HepG2 (cell line): ENCODE data around the gene HMCN1.

Experiments
- NFE2L2 ChIP-seq: fragments of 150-350 bp; IDR thresholded peaks from 2 replicates; pipeline ENCODE4 v1.6.1; 2014; ENCODE audit warnings: low read length
- POLR2A ChIP-seq, 2 experiments: IDR thresholded peaks; 2 replicates each; pipeline ENCODE4 v1.6.1; 2011; ENCODE audit warnings: low read depth in 2 of 2, low read length in 2 of 2, mild to moderate bottlenecking in 1 of 2, moderate library complexity in 1 of 2; ENCODE audit not compliant: insufficient read depth in 1 of 2
- PRDM10 ChIP-seq: sonication (generic); formaldehyde crosslinking; IDR thresholded peaks from 2 replicates; pipeline ENCODE4 v1.4.0; 2020; ENCODE audit warnings: low read depth, missing genetic modification reagents
- SP1 ChIP-seq, 2 experiments: fragments of 450-650 bp in 1 of 2; sonication (generic) in 1 of 2; formaldehyde crosslinking in 1 of 2; IDR thresholded peaks; 2 replicates each; pipeline versions ENCODE4 v1.4.0 to v1.6.1; 2016 to 2020; ENCODE audit warnings: missing genetic modification reagents in 1 of 2
- TF ChIP-seq, protein P1 (sequence below): sonication (generic); formaldehyde crosslinking; IDR thresholded peaks from 2 replicates; pipeline ENCODE4 v1.9.0; 2021; ENCODE audit warnings: missing genetic modification reagents, borderline replicate concordance
- TF ChIP-seq, protein P2 (sequence below): sonication (generic); formaldehyde crosslinking; IDR thresholded peaks from 2 replicates; pipeline ENCODE4 v1.5.0; 2020; ENCODE audit warnings: mild to moderate bottlenecking, missing genetic modification reagents, moderate library complexity

- TF ChIP-seq PRDM10 (CRISPR knock-in tag) (no peak), NFE2L2 (no peak), SP1 (IDR thresholded peaks at IDR 0.05) (no peak), SP1 (CRISPR knock-in tag; IDR thresholded peaks at IDR 0.05) (no peak), POLR2A (IDR thresholded peaks at IDR 0.05; ENCODE audit: insufficient read depth in 1 of 2, low read depth in 2 of 2, low read length in 2 of 2) (no peak)
- TF ChIP-seq, protein P1, sequence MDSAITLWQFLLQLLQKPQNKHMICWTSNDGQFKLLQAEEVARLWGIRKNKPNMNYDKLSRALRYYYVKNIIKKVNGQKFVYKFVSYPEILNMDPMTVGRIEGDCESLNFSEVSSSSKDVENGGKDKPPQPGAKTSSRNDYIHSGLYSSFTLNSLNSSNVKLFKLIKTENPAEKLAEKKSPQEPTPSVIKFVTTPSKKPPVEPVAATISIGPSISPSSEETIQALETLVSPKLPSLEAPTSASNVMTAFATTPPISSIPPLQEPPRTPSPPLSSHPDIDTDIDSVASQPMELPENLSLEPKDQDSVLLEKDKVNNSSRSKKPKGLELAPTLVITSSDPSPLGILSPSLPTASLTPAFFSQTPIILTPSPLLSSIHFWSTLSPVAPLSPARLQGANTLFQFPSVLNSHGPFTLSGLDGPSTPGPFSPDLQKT (CRISPR knock-in tag) = no peak
- TF ChIP-seq, protein P2, sequence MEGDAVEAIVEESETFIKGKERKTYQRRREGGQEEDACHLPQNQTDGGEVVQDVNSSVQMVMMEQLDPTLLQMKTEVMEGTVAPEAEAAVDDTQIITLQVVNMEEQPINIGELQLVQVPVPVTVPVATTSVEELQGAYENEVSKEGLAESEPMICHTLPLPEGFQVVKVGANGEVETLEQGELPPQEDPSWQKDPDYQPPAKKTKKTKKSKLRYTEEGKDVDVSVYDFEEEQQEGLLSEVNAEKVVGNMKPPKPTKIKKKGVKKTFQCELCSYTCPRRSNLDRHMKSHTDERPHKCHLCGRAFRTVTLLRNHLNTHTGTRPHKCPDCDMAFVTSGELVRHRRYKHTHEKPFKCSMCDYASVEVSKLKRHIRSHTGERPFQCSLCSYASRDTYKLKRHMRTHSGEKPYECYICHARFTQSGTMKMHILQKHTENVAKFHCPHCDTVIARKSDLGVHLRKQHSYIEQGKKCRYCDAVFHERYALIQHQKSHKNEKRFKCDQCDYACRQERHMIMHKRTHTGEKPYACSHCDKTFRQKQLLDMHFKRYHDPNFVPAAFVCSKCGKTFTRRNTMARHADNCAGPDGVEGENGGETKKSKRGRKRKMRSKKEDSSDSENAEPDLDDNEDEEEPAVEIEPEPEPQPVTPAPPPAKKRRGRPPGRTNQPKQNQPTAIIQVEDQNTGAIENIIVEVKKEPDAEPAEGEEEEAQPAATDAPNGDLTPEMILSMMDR (CRISPR knock-in tag) = no peak
Observed at GRCh38 chr1:186183219-186183618, 449.0 kb downstream of the HMCN1 start.
